ENCODE results near the gene AIF1L.

The AIF1L gene

DNA sequence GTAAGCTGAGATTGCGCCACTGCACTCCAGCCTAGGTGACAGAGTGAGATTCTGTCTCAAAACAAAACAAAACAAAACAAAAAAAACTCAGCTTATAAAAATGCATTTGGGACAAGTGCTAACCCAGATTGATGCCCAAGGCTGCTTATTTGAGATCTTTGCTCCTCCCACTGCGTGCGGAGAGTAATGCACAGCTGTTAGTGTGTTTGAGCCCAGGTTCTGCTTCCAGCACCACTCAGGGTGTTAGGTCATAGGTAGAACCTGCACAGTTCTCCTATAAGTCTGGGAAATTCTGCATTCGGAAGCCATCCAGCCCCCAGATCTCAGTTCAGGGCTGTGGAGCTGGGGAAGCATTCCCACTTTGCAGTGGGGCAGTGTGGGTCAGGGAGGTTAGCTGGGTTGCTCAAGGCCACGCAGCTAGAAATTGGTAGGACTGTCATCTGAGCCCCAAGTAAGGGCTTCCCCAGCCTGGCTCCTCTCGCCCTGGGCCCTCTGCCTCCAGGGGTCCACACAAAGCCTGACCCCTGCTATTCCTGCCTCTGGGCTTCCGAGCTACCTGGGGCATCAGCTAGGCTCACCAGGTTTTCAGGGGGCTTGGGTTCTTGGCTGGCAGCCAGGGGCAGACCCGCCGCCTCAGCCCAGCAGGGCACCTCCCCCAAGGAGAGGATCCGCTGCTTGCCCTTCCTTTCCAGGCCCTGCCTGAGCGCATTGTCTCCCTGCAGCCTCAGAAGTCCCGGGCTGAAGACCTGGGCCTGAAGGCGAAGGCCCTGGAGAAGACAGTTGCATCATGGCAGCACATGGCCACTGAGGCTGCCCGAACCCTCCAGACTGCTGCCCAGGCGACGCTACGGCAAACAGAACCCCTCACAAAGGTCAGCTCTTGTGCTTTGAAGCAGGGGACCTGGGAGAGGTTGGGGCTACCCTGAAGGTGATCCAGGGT is 17.6 kb upstream of the AIF1L start:
- DNase-seq (ENCODE audit: low read depth) = no peak

DNA sequence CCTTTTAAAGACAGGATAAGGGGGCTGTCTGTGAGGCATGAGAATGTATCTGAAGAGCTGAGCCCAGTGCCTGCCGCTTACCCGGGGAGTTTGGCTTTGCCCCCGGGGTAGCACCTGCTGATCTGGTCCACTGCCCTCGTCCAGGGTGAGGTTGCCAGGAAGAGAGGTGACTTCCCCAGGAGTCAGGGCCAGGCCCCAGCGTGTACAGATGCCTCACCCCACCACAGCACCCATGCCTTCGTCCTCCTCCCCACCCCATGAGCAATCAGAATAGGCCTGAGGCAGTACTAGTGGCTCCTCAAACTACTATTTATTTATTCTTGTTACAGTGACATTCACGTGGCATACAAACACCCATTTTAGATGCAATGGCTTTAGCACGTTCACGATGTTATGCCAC is 15.7 kb upstream of the AIF1L start:
- DNase-seq (ENCODE audit: low read depth) = no peak

DNA sequence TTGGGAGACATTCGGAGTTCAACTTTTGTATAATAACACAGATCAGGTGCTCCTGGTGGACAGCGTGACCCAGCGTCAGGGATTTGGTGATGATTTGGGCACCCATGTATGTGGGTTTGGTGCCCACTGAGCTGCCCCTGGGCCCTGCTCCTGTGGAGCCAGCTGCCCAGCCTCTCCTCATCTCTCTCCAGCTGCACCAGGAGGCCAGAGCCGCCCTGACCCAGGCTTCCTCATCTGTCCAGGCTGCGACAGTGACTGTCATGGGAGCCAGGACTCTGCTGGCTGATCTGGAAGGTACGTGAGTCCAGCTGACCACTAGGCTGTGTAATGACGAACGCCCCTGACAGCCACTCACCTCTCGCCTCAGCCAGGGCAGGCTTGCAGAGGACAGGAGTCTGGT is 14.5 kb upstream of the AIF1L start:
- no peak for DNase-seq (ENCODE audit: low read depth)

DNA sequence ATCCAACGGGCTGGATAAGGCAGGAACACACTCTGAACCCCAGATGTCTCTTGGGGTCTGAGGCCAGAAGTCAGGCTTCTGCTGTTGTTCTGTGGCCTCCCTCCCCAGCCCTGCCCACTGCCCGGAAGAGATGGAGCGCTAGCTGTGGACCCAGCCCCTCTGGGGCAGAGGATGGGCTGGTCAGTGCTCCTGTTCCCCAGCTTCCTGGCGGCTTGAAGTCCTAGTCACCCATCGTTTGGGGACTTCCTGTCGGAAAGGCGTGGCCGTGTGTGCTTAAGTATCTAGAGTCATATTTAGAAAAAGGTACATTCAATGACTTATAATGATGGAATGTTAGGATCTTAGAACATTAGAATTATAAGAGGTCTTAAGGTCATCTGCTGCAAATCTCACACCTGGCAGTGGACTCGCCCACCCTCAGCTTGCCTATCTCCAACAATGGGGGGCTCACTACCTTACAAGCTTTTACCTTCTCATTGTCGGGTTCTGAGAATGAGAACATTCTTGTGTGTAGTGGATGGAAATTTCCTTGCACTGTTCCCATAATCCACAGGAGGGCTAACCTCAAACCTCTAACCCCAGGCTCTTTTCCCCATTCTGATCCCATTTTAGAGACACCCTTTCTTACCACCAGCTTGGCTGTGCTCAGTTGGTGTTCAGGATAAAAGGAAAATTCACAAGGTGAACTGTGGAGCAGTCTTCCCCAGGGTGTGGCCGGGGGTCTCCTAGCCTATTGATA is 13.4 kb upstream of the AIF1L start:
- DNase-seq (ENCODE audit: low read depth) = no peak

DNA sequence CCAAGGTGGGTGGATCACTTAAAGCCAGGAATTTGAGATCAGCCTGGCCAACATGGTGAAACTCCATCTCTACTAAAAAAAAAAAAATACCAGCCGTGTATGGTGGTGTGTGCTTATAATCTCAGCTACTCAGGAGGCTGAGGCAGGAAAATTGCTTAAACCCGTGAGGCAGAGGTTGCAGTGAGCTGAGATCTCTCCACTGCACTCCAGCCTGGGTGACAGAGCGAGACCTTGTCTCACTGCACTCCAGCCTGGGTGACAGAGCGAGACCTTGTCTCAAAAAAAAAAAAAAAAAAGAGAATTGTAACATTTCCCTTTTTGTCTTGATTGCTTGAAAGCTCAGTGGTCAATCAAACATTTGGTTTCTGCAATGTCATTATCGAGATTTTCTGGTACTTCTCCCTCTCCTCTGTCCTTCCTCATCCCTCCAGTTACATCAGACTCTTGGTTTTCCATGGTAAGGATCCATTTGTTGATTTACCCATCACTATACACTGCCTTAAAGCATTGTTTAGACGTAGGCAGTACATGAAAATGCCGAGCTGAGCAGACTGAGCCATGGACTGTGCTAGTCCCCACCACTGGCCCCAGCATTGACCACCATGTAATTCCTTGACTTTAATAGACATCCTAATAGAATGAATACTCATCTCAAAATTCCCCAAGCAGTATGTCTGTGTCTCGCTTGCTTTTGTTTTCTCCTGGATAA is 11.5 kb upstream of the AIF1L start:
- no peak for DNase-seq (ENCODE audit: low read depth)

DNA sequence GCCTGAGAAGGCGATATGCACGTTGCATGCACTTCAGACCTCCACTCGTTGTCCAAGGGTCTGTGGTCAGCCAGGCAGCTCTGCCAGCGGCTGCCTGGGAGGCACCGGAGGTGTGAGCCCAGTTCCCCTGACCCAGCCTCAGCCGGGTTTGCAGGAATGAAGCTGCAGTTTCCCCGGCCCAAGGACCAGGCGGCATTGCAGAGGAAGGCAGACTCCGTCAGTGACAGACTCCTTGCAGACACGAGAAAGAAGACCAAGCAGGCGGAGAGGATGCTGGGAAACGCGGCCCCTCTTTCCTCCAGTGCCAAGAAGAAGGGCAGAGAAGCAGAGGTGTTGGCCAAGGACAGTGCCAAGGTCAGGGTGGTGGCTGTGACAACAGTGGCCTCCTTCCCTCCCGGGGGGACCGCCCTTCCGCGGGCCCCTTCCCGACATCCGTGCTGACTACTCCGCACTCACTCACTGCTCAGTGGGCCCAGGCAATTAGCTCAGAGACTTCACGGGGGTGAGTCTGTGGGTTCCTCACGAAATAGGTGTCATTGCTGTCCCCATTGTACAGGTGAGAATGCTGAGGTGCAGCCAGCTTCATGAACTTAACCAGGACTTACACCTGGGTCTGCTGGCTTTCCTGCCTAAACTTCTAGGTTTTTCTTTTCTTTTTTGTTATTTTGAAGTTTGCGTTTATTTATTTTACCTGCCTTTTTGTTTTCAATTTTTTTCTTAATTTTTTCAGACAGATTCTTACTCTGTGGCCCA is 10.8 kb upstream of the AIF1L start:
- no peak for DNase-seq (ENCODE audit: low read depth)

DNA sequence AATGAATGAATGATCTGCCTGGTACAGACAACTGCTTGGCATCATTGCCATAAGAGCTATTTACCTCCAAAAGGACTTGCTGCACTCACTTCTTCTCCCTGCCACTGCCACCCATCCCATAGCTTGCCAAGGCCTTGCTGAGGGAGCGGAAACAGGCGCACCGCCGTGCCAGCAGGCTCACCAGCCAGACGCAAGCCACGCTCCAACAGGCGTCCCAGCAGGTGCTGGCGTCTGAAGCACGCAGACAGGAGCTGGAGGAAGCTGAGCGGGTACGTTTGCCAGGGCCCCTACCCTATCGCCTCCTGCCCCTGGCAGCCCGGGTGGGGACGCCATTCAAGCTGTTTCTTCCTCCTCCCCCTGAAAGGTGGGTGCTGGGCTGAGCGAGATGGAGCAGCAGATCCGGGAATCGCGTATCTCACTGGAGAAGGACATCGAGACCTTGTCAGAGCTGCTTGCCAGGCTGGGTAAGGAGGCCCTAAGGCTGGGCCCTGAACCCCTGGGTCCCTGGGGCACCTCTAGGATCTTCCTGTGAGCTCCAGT is 8.9 kb upstream of the AIF1L start:
- no peak for DNase-seq (ENCODE audit: low read depth)

DNA sequence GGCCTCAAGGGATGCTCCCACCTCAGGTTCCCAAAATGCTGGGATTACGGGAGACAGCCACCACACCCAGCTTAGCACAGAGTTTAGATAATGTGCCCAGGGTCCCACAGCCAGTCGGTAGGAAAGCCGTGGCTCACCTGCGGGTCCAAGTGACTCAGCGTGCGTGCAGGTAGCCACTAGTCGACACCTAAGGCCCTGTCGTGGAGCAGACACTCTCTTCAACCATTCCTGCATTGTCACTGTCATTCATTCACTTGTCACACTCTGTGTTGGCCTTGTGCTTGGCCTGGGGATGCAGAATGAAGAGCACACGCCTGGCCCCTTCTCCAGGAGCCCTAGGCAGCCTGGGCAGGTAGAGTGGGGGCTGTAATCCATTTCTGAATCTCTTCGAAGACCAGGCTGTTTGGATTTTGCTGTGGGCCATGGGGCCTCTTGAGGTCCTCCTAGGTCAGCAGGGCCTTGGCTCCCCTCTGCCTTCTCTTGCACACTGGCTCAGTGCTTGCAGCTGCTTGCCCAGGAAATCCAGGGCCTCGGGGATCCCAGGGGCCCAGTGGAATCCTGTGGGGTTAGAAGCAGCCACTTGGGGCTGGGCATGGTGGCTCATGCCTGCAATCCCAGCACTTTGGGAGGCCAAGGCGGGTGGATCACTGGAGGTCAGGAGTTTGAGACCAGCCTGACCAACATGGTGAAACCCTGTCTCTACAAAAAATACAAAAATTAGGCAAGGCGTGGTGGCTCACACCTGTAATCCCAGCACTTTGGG is 6.1 kb upstream of the AIF1L start:
- DNase-seq (ENCODE audit: low read depth) = no peak

DNA sequence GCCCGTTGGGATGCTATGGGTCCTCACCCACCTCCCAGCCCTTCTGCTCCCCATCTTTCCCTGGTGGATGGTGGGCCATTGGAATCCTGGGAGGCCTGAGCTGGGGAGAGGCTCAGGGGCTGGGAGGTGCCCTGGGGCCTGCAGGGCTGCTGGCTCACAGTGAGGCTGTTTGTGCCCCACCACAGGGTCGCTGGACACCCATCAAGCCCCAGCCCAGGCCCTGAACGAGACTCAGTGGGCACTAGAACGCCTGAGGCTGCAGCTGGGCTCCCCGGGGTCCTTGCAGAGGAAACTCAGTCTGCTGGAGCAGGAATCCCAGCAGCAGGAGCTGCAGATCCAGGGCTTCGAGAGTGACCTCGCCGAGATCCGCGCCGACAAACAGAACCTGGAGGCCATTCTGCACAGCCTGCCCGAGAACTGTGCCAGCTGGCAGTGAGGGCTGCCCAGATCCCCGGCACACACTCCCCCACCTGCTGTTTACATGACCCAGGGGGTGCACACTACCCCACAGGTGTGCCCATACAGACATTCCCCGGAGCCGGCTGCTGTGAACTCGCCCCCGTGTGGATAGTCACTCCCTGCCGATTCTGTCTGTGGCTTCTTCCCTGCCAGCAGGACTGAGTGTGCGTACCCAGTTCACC is 4.9 kb upstream of the AIF1L start:
- no peak for DNase-seq (ENCODE audit: low read depth)

DNA sequence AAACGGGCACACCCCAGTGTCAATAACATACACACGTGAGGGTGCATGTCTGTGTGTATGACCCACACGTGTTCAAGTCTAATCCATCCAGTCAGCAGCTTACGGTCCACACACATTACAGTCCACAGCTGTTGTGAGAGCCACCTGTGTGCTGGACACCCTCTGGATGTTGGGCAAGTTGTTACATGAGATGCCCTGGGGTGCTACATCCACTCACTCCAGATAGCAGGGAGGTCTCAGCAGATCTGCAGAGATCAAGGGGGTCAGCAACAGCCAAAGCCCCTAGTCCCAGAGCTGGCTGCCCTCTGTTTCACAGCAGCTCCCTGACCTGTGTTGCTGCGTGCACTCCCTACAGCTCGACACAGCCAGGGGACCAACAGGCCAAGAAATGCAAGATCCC is 4.3 kb upstream of the AIF1L start:
- no peak for DNase-seq (ENCODE audit: low read depth)

DNA sequence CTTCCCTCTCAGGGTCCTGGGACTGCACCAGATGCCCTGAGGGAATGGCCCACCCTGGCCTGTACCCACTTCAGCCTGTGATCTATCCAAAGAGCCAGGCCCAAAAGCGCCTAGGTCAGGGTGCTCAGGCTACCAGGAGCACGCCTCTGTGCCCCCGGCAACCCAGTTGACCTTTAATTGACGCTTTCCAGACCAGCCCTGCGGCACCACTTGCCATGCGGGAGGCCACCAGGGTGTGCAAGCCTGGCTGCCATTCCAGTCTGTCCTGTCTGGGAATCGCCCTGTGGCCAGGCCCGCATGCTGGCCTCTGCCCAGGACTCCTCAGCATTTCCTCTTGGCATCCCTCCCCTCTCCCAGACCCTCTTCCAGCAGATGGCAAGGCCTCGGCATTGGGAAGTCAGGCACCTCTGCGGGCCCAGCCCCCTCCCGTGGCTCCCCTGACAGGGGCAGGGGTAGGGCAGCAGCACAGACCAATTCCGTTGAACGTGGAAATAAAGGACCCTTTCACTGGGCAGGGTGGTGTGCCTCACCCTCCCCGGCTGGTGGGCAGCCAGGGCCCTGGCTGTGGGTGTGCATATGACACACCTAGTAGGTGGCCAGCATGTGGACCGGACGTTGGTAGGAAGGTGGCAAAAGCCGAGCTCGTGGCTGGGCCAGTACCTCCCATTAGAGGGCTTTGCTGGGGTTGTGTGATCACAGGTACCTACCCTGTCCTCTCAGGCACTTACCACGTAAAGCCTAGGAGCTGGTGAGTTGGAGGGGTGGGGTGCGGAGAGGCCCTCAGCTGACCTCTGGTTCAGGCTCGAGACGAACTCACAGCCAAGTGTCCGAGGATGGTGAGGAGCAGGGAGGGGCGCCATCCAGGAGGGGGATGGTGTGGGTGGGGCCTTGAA is 3.5 kb upstream of the AIF1L start:
- DNase-seq (ENCODE audit: low read depth) = no peak

DNA sequence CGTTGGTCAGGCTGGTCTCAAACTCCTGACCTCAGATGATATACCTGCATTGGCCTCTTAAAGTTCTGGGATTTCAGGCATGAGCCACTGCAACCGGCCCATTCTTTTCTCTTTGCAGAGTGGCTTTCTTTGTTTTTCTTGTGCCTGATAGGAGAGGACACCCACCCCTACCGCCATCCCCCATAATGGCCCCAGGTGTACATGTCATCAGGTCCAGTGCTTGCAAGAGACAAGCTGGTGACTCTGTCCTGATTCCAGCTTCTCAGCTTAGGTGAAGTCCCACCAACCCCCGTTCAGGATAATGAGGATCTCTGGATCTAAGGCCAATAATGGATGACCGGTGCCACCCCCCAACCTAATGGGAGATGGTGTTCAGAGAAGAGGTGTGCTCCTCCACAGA is 2.3 kb upstream of the AIF1L start:
- DNase-seq (ENCODE audit: low read depth) = no peak

DNA sequence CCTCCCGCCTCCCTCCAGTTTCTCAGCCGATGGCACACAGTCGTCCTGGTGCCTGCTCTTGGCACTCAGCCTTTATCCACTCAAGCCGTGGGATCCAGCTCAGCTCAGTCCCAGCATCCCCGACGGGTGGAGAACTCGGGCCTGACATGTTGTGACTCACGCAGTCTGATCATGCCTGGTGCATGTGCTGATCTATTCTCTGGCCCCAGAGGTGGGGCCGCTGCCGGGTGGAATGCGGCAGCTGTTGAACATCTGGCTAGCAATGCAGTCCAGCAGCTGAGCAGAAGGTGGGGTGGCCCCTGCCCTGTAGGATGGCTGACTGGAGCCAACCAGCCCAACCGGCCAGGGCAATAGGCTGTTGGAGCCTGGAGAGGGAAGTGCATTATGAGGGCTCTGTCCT is 1.7 kb upstream of the AIF1L start:
- no peak for DNase-seq (ENCODE audit: low read depth)

DNA sequence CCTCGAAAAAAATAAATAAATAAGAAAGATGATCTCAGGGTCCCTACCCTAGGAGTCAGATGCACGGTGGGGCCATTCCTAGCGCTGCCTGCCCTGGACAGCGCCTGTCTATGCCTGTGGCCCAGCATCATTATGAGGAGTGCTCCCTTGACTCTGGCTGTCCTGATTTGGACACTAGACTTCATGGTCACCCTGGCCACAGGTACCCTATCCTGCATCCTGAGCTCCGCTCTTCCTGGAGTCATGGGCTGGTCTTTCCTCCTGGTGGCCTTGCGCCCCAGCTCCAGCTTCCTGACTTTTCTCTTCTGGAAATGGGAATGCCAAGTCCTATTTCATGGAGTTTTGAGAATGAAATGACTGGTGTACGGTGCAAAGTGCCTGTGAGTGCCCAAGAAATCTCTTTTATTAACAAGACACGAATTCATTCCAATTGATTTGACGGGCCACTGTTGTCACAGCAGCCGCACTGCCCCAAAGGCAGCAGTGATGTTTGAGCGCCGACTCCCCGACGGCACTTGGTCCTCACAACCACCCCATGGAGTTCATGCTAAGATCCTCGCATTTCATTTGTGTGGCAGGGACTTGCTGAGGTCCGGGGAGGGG is 564 bp upstream of the AIF1L start:
- no peak for DNase-seq (ENCODE audit: low read depth)

DNA sequence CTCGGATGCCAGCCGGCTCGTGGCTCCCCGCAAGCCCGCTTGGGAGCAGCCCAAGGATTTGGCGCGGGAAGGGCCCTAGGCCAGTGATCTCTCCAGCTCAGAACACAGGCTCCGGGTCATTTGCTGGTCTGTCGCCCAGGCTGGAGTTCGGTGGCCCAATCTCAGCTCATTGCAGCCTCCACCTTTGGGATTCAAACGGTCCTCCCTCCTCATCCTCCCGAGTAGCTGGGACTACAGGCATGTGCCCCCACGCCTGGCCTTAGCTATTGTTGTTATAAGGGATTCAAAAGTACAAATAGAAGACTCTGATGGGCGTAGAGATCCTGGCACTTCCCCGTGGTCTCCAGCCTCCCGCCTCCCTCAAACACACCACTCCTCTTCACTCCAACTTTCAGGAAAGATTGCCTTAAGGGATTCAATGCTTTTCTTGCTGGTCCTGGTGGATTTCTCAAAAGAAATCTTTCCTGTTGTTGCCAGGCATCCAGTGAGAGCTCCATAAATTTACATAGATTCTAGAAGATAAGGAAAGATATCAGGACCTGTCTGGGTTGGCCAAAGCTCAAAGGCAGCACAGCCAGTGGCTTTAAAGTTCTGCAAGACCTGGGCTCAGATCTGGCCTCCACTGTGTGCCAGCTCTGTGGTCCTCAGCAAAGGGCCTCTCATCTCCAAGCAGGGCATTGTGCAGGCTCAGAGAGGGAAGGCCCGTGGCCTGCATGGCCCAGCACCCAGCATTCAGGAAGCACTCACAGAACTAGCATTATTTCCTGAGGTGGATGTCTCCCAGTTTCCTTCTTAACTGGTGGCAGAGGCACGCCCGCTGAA is 1.0 kb downstream of the AIF1L start:
- DNase-seq (ENCODE audit: low read depth) = no peak

DNA sequence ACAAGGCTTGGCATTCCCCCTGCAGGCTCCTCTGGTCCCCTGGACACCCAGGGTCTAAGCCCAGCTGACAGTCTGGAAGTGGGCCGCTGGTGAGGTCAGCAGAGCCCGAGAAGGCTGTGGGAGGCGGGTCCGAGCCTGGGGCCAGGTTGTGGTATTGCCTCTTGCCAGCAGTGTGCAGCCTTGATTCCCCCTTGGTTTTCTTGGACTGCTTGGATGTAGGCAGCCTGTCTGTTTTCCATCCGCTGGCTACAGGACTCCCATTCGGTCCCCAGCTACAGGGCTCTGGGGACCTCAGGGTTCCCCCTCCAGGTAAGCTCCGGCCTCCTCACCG is 1.6 kb downstream of the AIF1L start:
- no peak for DNase-seq (ENCODE audit: low read depth)

DNA sequence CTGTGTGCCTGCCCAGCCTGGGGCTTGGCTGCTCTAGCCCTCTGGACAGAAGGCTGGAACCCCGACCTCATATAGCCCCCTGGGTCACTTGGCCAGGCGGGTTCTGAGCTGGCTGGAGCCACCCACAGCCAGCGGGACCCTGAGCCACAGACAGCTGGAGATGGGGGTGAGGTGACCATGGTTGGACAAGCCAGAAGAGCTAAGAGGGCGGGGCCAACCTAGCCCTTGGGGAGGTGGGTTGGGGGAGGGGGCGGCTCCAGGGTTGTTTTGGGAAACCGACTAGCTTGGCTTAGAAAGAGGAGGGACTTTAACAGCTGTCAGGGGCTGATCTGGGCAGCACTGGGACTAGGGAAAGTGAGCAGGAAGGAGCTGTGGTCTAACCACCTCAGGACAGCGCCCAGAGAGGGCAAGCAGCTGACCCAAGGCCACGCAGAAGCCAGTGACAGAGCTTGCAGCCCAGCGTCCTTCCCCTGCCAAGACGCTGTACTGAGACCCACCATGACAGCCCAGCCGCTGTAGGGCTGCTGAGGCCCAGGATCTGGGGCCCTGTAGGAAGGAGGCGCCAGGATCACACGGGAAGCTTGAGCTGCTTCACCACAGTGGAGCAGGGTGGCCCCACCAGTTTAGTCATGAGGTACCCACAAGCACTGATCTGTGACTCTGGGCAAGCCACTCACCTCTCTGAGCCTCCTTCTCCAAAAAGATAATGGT is 2.2 kb downstream of the AIF1L start:
- DNase-seq (ENCODE audit: low read depth) = no peak

Measured in activated T-helper 1 cell treated with Interleukin-2 at 50 U/mL for 16 hours (primary cell).